B cell (primary cell): ENCODE measurements around the gene SYT13. TPM values are rescaled to one million over a fixed set of nuclear protein-coding genes. Genes with fewer than 3 reads are reported as not detected.
A peak's percentile ranks its signal among the peaks of the same experiment; 100 is the strongest.
"Not testable (repeated sequence)": the region's sequence is repeated elsewhere in the genome, so short reads cannot be mapped to it uniquely, and the experiment has no call there.

Experiments
- ATAC-seq: fragments of 200-7000 bp; cut with Tn5 transposase; one replicate; pipeline ENCODE4 v1.10.0; 2021; ENCODE audit warnings: low read depth, mild to moderate bottlenecking, moderate number of reproducible peaks, moderate library complexity
- CTCF ChIA-PET: fragments of 350-600 bp; sonication (Branson Sonifier 250); formaldehyde crosslinking; loops from one replicate; lab custom pipeline; 2021; ENCODE audit warnings: antibody characterized with exemption, inconsistent platforms; lab: Charles Lee
- POLR2A ChIA-PET: fragments of 350-600 bp; sonication (Branson Sonifier 250); formaldehyde crosslinking; loops from one replicate; lab custom pipeline; 2021; ENCODE audit warnings: antibody characterized with exemption; lab: Charles Lee
- DNase-seq: peaks from one replicate; pipeline ENCODE4 v3.0.0; 2013
- H2AFZ ChIP-seq: 2 replicates; pipeline ENCODE4 v1.6.1; 2012; ENCODE audit warnings: mild to moderate bottlenecking, low read depth, low read length; ENCODE audit not compliant: insufficient read depth, poor library complexity, severe bottlenecking
- H3K27ac ChIP-seq, 2 donors: 1 replicate in 1 of 2; 2 replicates in 1 of 2; pipeline ENCODE4 v1.5.1; 2012 to 2013; ENCODE audit warnings: low read length in 2 of 2, mild to moderate bottlenecking in 2 of 2, moderate library complexity in 1 of 2
- H3K27me3 ChIP-seq, 4 experiments: fragments of 200-600 bp in 1 of 4; sonication (generic) in 1 of 4; replicated peaks in 1 of 4; 1 replicate in 2 of 4; 2 replicates in 2 of 4; pipeline versions ENCODE4 v1.6.1 to v1.7.0; 2013 to 2016; ENCODE audit warnings: low read length in 3 of 4, mild to moderate bottlenecking in 2 of 4, mixed read lengths in 1 of 4, moderate library complexity in 1 of 4; ENCODE audit not compliant: insufficient read depth in 4 of 4, control insufficient read depth in 3 of 4; ENCODE audit errors: control extremely low read depth in 1 of 4
- H3K36me3 ChIP-seq, 2 experiments: replicated peaks in 1 of 2; 1 replicate in 1 of 2; 2 replicates in 1 of 2; pipeline versions ENCODE4 v1.6.1 to v1.7.1; 2013; ENCODE audit warnings: low read length in 1 of 2; ENCODE audit not compliant: insufficient read depth in 2 of 2, control insufficient read depth in 1 of 2; ENCODE audit errors: control extremely low read depth in 1 of 2, extremely low read depth in 1 of 2
- H3K4me1 ChIP-seq, 2 donors: fragments of 200-600 bp in 1 of 2; sonication (generic) in 1 of 2; 1 replicate in 1 of 2; 2 replicates in 1 of 2; pipeline versions ENCODE4 v1.5.1 to v1.6.1; 2013 to 2017; ENCODE audit warnings: low read length in 2 of 2; ENCODE audit not compliant: control insufficient read depth in 2 of 2, insufficient read depth in 2 of 2
- H3K4me2 ChIP-seq: replicated peaks from 2 replicates; pipeline ENCODE3; 2012; ENCODE audit warnings: mild to moderate bottlenecking, low read depth, low read length; ENCODE audit not compliant: poor library complexity, severe bottlenecking
- H3K4me3 ChIP-seq, 5 experiments: fragments of 200-600 bp in 1 of 5; sonication (generic) in 1 of 5; 1 replicate in 3 of 5; 2 replicates in 2 of 5; pipeline versions ENCODE4 v1.5.1 to v1.7.0; 2011 to 2016; ENCODE audit warnings: low read length in 4 of 5, mild to moderate bottlenecking in 4 of 5, low read depth in 2 of 5, control low read depth in 1 of 5, moderate library complexity in 1 of 5; ENCODE audit not compliant: insufficient read depth in 1 of 5; ENCODE audit errors: control extremely low read depth in 1 of 5, extremely low read depth in 1 of 5
- H3K79me2 ChIP-seq: fragments of 200-600 bp; sonication (generic); one replicate; pipeline ENCODE4 v1.6.0; 2016; ENCODE audit warnings: low read length; ENCODE audit not compliant: control insufficient read depth, insufficient read depth
- H3K9ac ChIP-seq: fragments of 200-600 bp; sonication (generic); 2 replicates; pipeline ENCODE4 v1.6.1; 2017; ENCODE audit warnings: mild to moderate bottlenecking, low read length, moderate library complexity
- H3K9me3 ChIP-seq, 3 donors: one replicate each; pipeline versions ENCODE4 v1.6.1 to v1.7.1; 2013; ENCODE audit warnings: low read length in 2 of 3; ENCODE audit not compliant: control insufficient read depth in 2 of 3, insufficient read depth in 1 of 3; ENCODE audit errors: control extremely low read depth in 1 of 3
- H4K20me1 ChIP-seq: 2 replicates; pipeline ENCODE4 v1.6.0; 2012; ENCODE audit warnings: mild to moderate bottlenecking, low read length; ENCODE audit not compliant: insufficient read depth, control insufficient read depth, poor library complexity, severe bottlenecking
- H3K27ac Mint-ChIP-seq: one replicate; pipeline ENCODE4 v1.8.0; 2021; ENCODE audit warnings: mixed read lengths
- H3K27me3 Mint-ChIP-seq: one replicate; pipeline ENCODE4 v1.8.0; 2021; ENCODE audit warnings: mixed read lengths
- H3K4me1 Mint-ChIP-seq: one replicate; pipeline ENCODE4 v1.8.0; 2021; ENCODE audit warnings: mixed read lengths
- H3K4me3 Mint-ChIP-seq: one replicate; pipeline ENCODE4 v1.8.0; 2021; ENCODE audit warnings: mixed read lengths
- H3K9me3 Mint-ChIP-seq: one replicate; pipeline ENCODE4 v1.8.0; 2022; ENCODE audit warnings: mixed read lengths; ENCODE audit not compliant: insufficient read depth
- EZH2 ChIP-seq: IDR thresholded peaks from 2 replicates; pipeline ENCODE4 v1.6.1; 2012; ENCODE audit warnings: borderline replicate concordance, low read depth, mild to moderate bottlenecking, moderate library complexity, low read length; ENCODE audit not compliant: insufficient read depth, poor library complexity, severe bottlenecking
- WGBS: methylation state at CpG from one replicate; pipeline ENCODE4 v1.1.5; 2013; ENCODE audit warnings: missing lambda C conversion rate; ENCODE audit not compliant: insufficient coverage; 5-methylcytosine and 5-hydroxymethylcytosine counted together
- intact Hi-C: fragments of 100-400 bp; cut with micrococcal nuclease; formaldehyde crosslinking; loops from one replicate; pipeline ENCODE4 v1.10.0; 2022
- polyA plus RNA-seq: library from polyadenylated mRNA; depleted of rRNA; stranded (reverse); fragments of >200 nt; gene quantifications from 2 replicates; pipeline ENCODE4 v1.2.3, GENCODE V29; 2012
- total RNA-seq, 2 donors: library from RNA; stranded (reverse); fragments of 120-200 nt in 1 of 2; gene quantifications; 1 replicate in 1 of 2; 2 replicates in 1 of 2; pipeline versions ENCODE4 v1.2.3 to v1.2.4, GENCODE V29; 2013 to 2022
- TF ChIP-seq, protein P1 (sequence below): fragments of 200-600 bp; IDR thresholded peaks from one replicate; pipeline ENCODE4 v1.8.0; 2022; ENCODE audit warnings: antibody characterized with exemption, mild to moderate bottlenecking

SYT13 gene
- total and polyA plus RNA-seq, 2 donors (not counting 1 experiment from before 2014, with no cell fraction given), result not detected

DNA sequence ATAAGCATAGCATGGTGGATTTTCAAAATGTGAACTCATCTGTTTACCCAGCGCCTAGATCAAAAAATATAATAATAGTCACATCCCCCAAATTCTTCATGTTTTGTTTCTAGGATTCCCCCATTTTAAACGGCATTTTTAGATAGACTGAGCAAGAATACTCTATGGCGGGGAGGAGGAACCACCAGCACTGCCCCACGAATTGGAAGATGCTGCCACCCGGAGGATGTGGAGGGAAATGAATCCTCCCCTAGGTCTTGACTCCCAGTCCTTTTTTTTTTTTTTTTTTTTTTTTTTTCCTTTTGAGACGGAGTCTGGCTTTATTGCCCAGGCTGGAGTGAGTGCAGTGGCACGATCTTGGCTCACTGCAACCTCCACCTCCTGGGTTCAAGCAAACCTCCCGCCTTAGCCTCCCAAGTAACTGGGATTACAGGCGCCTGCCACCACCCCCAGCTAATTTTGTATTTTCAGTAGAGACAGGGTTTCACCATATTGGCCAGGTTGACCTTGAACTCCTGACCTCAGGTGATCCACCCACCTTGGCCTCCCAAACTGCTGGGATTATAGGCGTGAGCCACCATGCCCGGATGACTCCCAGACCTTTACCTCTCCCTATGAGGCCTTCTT, 7.5 kb upstream of the SYT13 start:
- CTCF ChIA-PET, result interaction anchor here (0.6 to 1.4 kb wide), 4 partner anchors 16 to 189 kb away, joined by 3 to 5 read pairs (median 4); no protein-coding TSS in a partner anchor
- H3K4me3 Mint-ChIP-seq, H3K27ac ChIP-seq, H3K79me2 ChIP-seq, POLR2A ChIA-PET, H2AFZ ChIP-seq, H3K27ac Mint-ChIP-seq, H3K36me3 ChIP-seq, H3K9me3 ChIP-seq, H3K4me1 Mint-ChIP-seq, H3K4me1 ChIP-seq, H4K20me1 ChIP-seq, H3K9me3 Mint-ChIP-seq, H3K9ac ChIP-seq, H3K4me2 ChIP-seq, H3K4me3 ChIP-seq: not testable (repeated sequence)
- peaks cover 0 to 28% (median 9%) of the 10 kb centered on the region in 4 experiments for H3K27me3 ChIP-seq
- TF ChIP-seq, protein P1, sequence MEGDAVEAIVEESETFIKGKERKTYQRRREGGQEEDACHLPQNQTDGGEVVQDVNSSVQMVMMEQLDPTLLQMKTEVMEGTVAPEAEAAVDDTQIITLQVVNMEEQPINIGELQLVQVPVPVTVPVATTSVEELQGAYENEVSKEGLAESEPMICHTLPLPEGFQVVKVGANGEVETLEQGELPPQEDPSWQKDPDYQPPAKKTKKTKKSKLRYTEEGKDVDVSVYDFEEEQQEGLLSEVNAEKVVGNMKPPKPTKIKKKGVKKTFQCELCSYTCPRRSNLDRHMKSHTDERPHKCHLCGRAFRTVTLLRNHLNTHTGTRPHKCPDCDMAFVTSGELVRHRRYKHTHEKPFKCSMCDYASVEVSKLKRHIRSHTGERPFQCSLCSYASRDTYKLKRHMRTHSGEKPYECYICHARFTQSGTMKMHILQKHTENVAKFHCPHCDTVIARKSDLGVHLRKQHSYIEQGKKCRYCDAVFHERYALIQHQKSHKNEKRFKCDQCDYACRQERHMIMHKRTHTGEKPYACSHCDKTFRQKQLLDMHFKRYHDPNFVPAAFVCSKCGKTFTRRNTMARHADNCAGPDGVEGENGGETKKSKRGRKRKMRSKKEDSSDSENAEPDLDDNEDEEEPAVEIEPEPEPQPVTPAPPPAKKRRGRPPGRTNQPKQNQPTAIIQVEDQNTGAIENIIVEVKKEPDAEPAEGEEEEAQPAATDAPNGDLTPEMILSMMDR, result peak; percentile 44
- 60% methylated on average over 3 of the region's 11 CpGs for whole genome bisulfite sequencing
- ATAC-seq, result peak; percentile 86
- H3K27me3 Mint-ChIP-seq, result peaks cover 52% of the 10 kb centered on the region
- intact Hi-C loops, result loop anchor here (1.0 to 5.0 kb wide), 2 partner anchors 183 to 356 kb away; no protein-coding TSS in a partner anchor
- DNase-seq, result peak; percentile 70

DNA sequence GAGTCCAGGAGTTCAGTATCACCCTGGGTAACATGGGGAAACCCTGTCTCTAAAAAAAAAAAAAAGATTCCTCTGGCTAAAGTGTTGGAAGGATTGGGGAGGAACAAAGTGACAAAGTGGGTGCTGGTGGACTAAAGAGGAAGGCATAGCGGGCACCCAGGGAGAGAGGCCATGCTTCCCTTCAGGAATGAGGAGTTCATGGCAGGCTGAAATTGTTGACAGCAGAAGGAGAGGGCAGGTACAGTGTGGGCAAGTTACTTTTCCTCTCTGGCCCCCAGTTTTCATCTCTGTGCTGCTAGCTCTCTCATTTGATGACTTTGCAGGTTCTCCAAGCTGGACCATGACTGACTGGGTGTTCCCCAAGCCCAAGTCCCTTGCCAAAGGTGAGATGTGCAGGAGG, 4.4 kb upstream of the SYT13 start:
- Histone ChIP-seq H3K27me3 (peaks cover 0 to 54% (median 25%) of the 10 kb centered on the region in 4 experiments), H3K4me2 (no peak overlapping the region), H3K9me3 (peaks cover 0 to 6% (median 0%) of the 10 kb centered on the region in 3 donors), H3K4me3 (no peak overlapping the region), H3K4me1 (no peaks in the 10 kb centered on the region), H2AFZ (no peak overlapping the region), H3K27ac (no peak overlapping the region), H3K36me3 (no peaks in the 10 kb centered on the region), H3K79me2 (no peaks in the 10 kb centered on the region), H3K9ac (no peak overlapping the region), H4K20me1 (no peaks in the 10 kb centered on the region)
- POLR2A ChIA-PET, result no interaction called here
- no peak overlapping the region for H3K27ac Mint-ChIP-seq
- CTCF ChIA-PET, result interaction anchor here (0.7 to 1.6 kb wide), 6 partner anchors 37 to 367 kb away, joined by 3 to 8 read pairs (median 4); no protein-coding TSS in a partner anchor
- TF ChIP-seq, protein P1, result no peak
- no peak for TF ChIP-seq EZH2
- no peak overlapping the region for H3K4me3 Mint-ChIP-seq
- no peaks in the 10 kb centered on the region for H3K9me3 Mint-ChIP-seq
- WGBS, result 82% methylated on average over 1 of the region's 1 CpG
- no peaks in the 10 kb centered on the region for H3K4me1 Mint-ChIP-seq
- ATAC-seq (no peak), DNase-seq (no peak)
- peaks cover 65% of the 10 kb centered on the region for H3K27me3 Mint-ChIP-seq
- intact Hi-C loops, result loop anchor here (5.0 kb wide), 1 partner anchor 353 kb away; no protein-coding TSS in a partner anchor
